ENCODE data around the gene AFF3. TPM values are rescaled to one million over a fixed set of nuclear protein-coding genes. Genes with fewer than 3 reads are reported as not detected.
"Not testable (repeated sequence)": the region's sequence is repeated elsewhere in the genome, so short reads cannot be mapped to it uniquely, and the experiment has no call there.

Gene AFF3
- total and polyA plus RNA-seq, 2 donors (not counting 1 experiment from before 2014, with no cell fraction given), result 0.50 to 2.5 TPM

GRCh38 chr2:100113990-100114433 is 28.4 kb downstream of the AFF3 start:
- Histone ChIP-seq H3K36me3 (ENCODE audit: control insufficient read depth, insufficient read depth, low read length) (no peaks in the 10 kb centered on the region), H3K4me1 (ENCODE audit: control insufficient read depth, extremely low read depth, insufficient read depth, low read length) (no peaks in the 10 kb centered on the region), H3K4me2 (ENCODE audit: extremely low read depth, insufficient read depth, low read length) (no peak overlapping the region), H3K27ac (ENCODE audit: insufficient read depth, low read length) (no peak overlapping the region), H2AFZ (ENCODE audit: low read length) (no peak overlapping the region), H3K79me2 (ENCODE audit: control insufficient read depth, insufficient read depth, low read length) (no peaks in the 10 kb centered on the region), H3K27me3 (ENCODE audit: control insufficient read depth, insufficient read depth, low read length) (peaks cover 3% of the 10 kb centered on the region), H3K9ac (ENCODE audit: insufficient read depth, low read length) (no peak overlapping the region), H4K20me1 (ENCODE audit: control insufficient read depth, extremely low read depth, insufficient read depth, low read length) (no peaks in the 10 kb centered on the region), H3K4me3 (replicated peaks in 1 of 4; ENCODE audit: control extremely low read depth in 1 of 4, insufficient read depth in 1 of 4, low read depth in 3 of 4, low read length in 4 of 4) (no peak overlapping the region), H3K9me3 (ENCODE audit: control insufficient read depth, insufficient read depth, low read depth, low read length) (no peaks in the 10 kb centered on the region)
- DNase-seq (ENCODE audit: low read depth in 2 of 2), result no peak
- no peak for TF ChIP-seq EZH2 (IDR thresholded peaks at IDR 0.05; ENCODE audit: low read length, missing control alignments)
- TF ChIP-seq, protein P1, sequence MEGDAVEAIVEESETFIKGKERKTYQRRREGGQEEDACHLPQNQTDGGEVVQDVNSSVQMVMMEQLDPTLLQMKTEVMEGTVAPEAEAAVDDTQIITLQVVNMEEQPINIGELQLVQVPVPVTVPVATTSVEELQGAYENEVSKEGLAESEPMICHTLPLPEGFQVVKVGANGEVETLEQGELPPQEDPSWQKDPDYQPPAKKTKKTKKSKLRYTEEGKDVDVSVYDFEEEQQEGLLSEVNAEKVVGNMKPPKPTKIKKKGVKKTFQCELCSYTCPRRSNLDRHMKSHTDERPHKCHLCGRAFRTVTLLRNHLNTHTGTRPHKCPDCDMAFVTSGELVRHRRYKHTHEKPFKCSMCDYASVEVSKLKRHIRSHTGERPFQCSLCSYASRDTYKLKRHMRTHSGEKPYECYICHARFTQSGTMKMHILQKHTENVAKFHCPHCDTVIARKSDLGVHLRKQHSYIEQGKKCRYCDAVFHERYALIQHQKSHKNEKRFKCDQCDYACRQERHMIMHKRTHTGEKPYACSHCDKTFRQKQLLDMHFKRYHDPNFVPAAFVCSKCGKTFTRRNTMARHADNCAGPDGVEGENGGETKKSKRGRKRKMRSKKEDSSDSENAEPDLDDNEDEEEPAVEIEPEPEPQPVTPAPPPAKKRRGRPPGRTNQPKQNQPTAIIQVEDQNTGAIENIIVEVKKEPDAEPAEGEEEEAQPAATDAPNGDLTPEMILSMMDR (conservative IDR thresholded peaks at IDR 0.05 in 1 of 2, IDR thresholded peaks at IDR 0.05 in 1 of 2; ENCODE audit: low read depth in 1 of 2, low read length in 2 of 2), result no peak

DNA sequence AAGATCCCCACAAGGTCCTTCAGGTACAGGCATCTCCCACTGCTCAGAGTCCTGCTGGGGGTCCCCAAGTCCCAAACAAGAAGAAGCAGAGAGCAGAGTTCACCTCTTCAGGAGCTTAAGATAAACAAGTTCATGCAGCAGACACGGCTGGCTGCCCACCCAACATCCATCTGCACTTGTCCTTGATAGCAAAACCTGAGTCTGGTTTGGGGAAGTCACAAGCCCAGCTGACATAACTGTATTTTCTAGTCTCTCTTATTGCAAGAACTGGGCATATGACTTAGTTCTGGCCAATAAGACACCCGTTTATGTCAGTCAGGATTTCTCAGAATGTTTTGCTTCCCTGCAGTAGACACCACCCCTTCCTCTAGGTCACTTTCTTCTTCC is 31.8 kb downstream of the AFF3 start:
- Histone ChIP-seq H3K79me2 (ENCODE audit: control insufficient read depth, insufficient read depth, low read length) (no peaks in the 10 kb centered on the region), H4K20me1 (ENCODE audit: control insufficient read depth, extremely low read depth, insufficient read depth, low read length) (no peaks in the 10 kb centered on the region), H3K4me3 (replicated peaks in 1 of 4; ENCODE audit: control extremely low read depth in 1 of 4, insufficient read depth in 1 of 4, low read depth in 3 of 4, low read length in 4 of 4) (no peak overlapping the region), H3K4me2 (ENCODE audit: extremely low read depth, insufficient read depth, low read length) (no peak overlapping the region), H3K36me3 (ENCODE audit: control insufficient read depth, insufficient read depth, low read length) (no peaks in the 10 kb centered on the region), H2AFZ (ENCODE audit: low read length) (no peak overlapping the region), H3K4me1 (ENCODE audit: control insufficient read depth, extremely low read depth, insufficient read depth, low read length) (no peaks in the 10 kb centered on the region), H3K9me3 (ENCODE audit: control insufficient read depth, insufficient read depth, low read depth, low read length) (no peaks in the 10 kb centered on the region), H3K9ac (ENCODE audit: insufficient read depth, low read length) (no peak overlapping the region), H3K27me3 (ENCODE audit: control insufficient read depth, insufficient read depth, low read length) (peaks cover 20% of the 10 kb centered on the region), H3K27ac (ENCODE audit: insufficient read depth, low read length) (no peak overlapping the region)
- TF ChIP-seq EZH2 (IDR thresholded peaks at IDR 0.05; ENCODE audit: low read length, missing control alignments), result no peak
- TF ChIP-seq, protein P1 (conservative IDR thresholded peaks at IDR 0.05 in 1 of 2, IDR thresholded peaks at IDR 0.05 in 1 of 2; ENCODE audit: low read depth in 1 of 2, low read length in 2 of 2), result no peak
- no peak for DNase-seq (ENCODE audit: low read depth in 2 of 2)

DNA sequence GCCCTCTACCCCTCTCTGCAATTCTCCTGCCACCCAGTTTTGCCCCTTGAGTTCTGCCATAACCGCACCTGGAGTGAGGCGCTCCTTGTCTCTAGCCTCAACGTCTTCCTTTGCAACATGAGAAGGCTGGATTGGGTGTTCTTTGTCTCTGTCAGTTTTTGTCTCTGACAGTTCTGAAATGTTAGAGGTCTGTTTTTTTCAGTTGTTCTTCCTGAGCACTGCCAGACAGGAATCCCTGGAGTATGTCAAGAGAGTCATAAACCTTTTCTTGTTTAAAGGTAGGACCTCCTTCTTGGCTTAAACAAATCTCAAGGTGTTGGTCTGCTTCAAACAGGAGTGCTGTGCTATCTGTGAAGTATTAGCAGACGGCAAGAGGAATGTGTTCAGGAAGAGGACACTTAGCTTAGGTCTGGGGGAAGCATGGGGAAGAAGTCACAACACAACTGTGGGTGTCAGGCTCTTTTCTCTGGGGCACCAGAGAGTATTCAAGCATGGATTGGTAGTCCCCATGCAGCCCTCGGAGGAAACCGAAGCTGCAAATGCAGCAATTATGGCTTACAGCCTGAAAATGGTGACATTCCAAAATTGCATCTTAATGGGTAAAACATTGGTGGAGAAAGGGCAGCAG is 32.3 kb downstream of the AFF3 start:
- Histone ChIP-seq H3K27me3 (ENCODE audit: control insufficient read depth, insufficient read depth, low read length) (peaks cover 25% of the 10 kb centered on the region), H3K4me3 (replicated peaks in 1 of 4; ENCODE audit: control extremely low read depth in 1 of 4, insufficient read depth in 1 of 4, low read depth in 3 of 4, low read length in 4 of 4) (no peak overlapping the region), H3K9ac (ENCODE audit: insufficient read depth, low read length) (no peak overlapping the region), H3K4me1 (ENCODE audit: control insufficient read depth, extremely low read depth, insufficient read depth, low read length) (no peaks in the 10 kb centered on the region), H3K79me2 (ENCODE audit: control insufficient read depth, insufficient read depth, low read length) (no peaks in the 10 kb centered on the region), H3K27ac (ENCODE audit: insufficient read depth, low read length) (no peak overlapping the region), H3K4me2 (ENCODE audit: extremely low read depth, insufficient read depth, low read length) (no peak overlapping the region), H2AFZ (ENCODE audit: low read length) (no peak overlapping the region), H3K9me3 (ENCODE audit: control insufficient read depth, insufficient read depth, low read depth, low read length) (no peaks in the 10 kb centered on the region), H3K36me3 (ENCODE audit: control insufficient read depth, insufficient read depth, low read length) (no peaks in the 10 kb centered on the region), H4K20me1 (ENCODE audit: control insufficient read depth, extremely low read depth, insufficient read depth, low read length) (no peaks in the 10 kb centered on the region)
- DNase-seq (ENCODE audit: low read depth in 2 of 2), result no peak
- TF ChIP-seq, protein P1 (conservative IDR thresholded peaks at IDR 0.05 in 1 of 2, IDR thresholded peaks at IDR 0.05 in 1 of 2; ENCODE audit: low read depth in 1 of 2, low read length in 2 of 2), result no peak
- TF ChIP-seq EZH2 (IDR thresholded peaks at IDR 0.05; ENCODE audit: low read length, missing control alignments), result no peak

GRCh38 chr2:100108648-100109020 is 33.8 kb downstream of the AFF3 start:
- H3K4me3 ChIP-seq (replicated peaks in 1 of 4; ENCODE audit: control extremely low read depth in 1 of 4, insufficient read depth in 1 of 4, low read depth in 3 of 4, low read length in 4 of 4); H3K4me2 ChIP-seq (ENCODE audit: extremely low read depth, insufficient read depth, low read length); H3K4me1 ChIP-seq (ENCODE audit: control insufficient read depth, extremely low read depth, insufficient read depth, low read length); H3K27ac ChIP-seq (ENCODE audit: insufficient read depth, low read length); H4K20me1 ChIP-seq (ENCODE audit: control insufficient read depth, extremely low read depth, insufficient read depth, low read length); H3K9ac ChIP-seq (ENCODE audit: insufficient read depth, low read length); H3K9me3 ChIP-seq (ENCODE audit: control insufficient read depth, insufficient read depth, low read depth, low read length); H2AFZ ChIP-seq (ENCODE audit: low read length); H3K36me3 ChIP-seq (ENCODE audit: control insufficient read depth, insufficient read depth, low read length); H3K79me2 ChIP-seq (ENCODE audit: control insufficient read depth, insufficient read depth, low read length): not testable (repeated sequence)
- peak in 1 of 2 donors; percentile 40 for DNase-seq (ENCODE audit: low read depth in 2 of 2)
- peaks cover 29% of the 10 kb centered on the region for H3K27me3 ChIP-seq (ENCODE audit: control insufficient read depth, insufficient read depth, low read length)

All from fibroblast of lung (primary cell).